HAP-1 (cell line): Measurements from ENCODE around the gene SV2C.
"Not testable (repeated sequence)": the region's sequence is repeated elsewhere in the genome, so short reads cannot be mapped to it uniquely, and the experiment has no call there.

Experiments
- DNase-seq, 2 experiments: peaks; one replicate each; pipeline ENCODE4 v3.0.0-alpha.2; 2016 to 2020; ENCODE audit warnings: low spot score in 2 of 2
- H3K27me3 ChIP-seq: fragments of 250-450 bp; sonication (Bioruptor Pico); 2 replicates; pipeline ENCODE4 v1.5.1; 2020; ENCODE audit warnings: low read depth, mild to moderate bottlenecking, moderate library complexity
- H3K36me3 ChIP-seq: fragments of 250-450 bp; sonication (Bioruptor Pico); replicated peaks from 2 replicates; pipeline ENCODE4 v1.5.1; 2020; ENCODE audit warnings: mild to moderate bottlenecking
- H3K4me1 ChIP-seq: fragments of 250-450 bp; sonication (Bioruptor Pico); 2 replicates; pipeline ENCODE4 v1.5.1; 2020; ENCODE audit warnings: mild to moderate bottlenecking
- H3K4me3 ChIP-seq: fragments of 250-450 bp; sonication (Bioruptor Pico); 2 replicates; pipeline ENCODE4 v1.5.1; 2020; ENCODE audit warnings: mild to moderate bottlenecking, moderate library complexity
- H3K9me3 ChIP-seq: fragments of 250-450 bp; sonication (Bioruptor Pico); 2 replicates; pipeline ENCODE4 v1.5.1; 2020; ENCODE audit warnings: mild to moderate bottlenecking, moderate library complexity
- in situ Hi-C: fragments of 300-500 bp; cut with MboI; formaldehyde crosslinking; loops from 3 replicates; pipeline ENCODE4 v1.14.3; 2020; ENCODE audit warnings: low sequenced_read_pairs, inconsistent platforms, mixed read lengths

Gene SV2C, protein sequence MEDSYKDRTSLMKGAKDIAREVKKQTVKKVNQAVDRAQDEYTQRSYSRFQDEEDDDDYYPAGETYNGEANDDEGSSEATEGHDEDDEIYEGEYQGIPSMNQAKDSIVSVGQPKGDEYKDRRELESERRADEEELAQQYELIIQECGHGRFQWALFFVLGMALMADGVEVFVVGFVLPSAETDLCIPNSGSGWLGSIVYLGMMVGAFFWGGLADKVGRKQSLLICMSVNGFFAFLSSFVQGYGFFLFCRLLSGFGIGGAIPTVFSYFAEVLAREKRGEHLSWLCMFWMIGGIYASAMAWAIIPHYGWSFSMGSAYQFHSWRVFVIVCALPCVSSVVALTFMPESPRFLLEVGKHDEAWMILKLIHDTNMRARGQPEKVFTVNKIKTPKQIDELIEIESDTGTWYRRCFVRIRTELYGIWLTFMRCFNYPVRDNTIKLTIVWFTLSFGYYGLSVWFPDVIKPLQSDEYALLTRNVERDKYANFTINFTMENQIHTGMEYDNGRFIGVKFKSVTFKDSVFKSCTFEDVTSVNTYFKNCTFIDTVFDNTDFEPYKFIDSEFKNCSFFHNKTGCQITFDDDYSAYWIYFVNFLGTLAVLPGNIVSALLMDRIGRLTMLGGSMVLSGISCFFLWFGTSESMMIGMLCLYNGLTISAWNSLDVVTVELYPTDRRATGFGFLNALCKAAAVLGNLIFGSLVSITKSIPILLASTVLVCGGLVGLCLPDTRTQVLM

DNA sequence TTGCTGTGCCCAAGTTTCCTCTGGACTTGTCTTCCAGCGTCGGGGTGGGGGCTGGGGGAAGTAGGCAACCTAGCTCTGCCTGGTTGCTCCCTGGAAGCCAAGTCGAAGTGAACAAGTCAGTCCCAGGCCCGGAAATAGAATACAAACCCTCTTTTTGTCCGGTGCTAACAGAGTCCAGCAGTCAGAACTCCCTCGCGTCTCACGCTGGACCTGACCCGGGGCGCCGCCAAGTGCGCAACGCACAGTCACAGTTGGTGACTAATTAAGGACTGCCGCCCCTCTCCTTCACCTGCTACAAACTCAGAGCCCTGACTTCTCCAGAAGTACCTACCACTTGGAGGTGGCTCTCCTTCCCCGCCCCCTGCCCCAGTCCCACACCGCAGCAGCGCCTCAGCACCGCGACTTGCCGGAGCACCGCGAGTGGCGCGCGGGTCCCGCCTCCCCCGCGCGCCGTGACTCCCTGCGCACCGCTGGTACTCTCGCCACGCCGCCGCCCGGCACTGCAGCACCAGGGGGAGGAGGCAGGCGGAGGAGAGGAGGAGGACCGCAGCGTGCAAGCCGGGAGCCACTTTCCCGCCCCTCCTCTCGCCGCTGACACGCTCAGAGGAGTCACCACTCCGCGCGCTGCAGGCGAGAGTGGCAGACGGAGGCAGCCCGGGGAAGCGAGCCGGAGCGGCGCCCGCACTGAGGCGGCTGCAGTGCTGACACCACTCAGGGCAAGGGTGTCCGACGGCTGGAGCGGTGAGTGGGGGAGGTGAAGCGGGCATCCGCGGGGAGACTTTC lies at the start of gene SV2C:
Gene SV2C (plus strand): TSS at position 612 of the 783 bp plus-strand sequence. CDS start 48,368 bp downstream, outside the sequence.
- Histone ChIP-seq H3K4me3 (no peak within 1 kb of the TSS), H3K36me3 (no peaks in the 10 kb centered on the region)
- DNase-seq, result no peak

DNA sequence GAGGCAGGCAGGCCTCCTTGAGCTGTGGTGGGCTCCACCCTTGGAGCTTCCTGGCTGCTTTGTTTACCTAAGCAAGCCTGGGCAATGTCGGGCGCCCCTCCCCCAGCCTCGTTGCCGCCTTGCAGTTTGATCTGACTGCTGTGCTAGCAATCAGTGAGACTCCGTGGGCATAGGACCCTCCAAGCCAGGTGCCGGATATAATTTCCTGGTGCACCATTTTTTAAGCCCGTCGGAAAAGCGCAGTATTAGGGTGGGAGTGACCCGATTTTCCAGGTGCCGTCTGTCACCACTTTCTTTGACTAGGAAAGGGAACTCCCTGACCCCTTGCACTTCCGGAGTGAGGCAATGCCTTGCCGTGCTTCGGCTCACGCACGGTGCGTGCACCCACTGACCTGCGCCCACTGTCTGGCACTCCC lies 45.4 kb upstream of the SV2C start:
- H3K9me3 ChIP-seq, H3K4me1 ChIP-seq, H3K36me3 ChIP-seq, in situ Hi-C loops, H3K27me3 ChIP-seq: not testable (repeated sequence)
- DNase-seq, result peak in 1 of 2 experiments; percentile 16
- H3K4me3 ChIP-seq, result 0 out of 2 replicates have a peak overlapping the region, but pooled peaks have one; percentile 5

More for the DNA sequence above, at the start of gene SV2C:
- Histone ChIP-seq H3K9me3 (no peaks in the 10 kb centered on the region), H3K4me1 (no peaks in the 10 kb centered on the region), H3K27me3 (peaks cover 45% of the 10 kb centered on the region)
- in situ Hi-C loops, result no loop called here

DNA sequence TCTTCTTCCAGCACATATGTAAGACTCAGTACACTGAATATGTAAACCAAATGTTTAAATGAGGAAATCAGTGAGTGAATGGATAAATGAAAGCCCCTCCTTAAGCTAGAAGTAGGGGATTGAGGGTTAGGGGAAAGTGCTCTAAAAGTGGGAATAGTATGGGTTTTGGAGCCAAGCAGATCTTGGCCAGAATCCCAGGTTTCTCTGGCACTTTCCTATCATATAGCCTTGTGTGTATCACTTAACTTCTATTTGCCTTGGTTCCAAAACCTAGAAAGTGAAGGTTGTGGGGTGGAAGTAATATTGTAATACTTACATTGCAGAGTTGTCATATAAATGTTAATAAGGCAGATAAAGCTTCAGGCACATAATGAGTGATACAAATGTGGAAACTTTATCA lies 45.0 kb upstream of the SV2C start:
- Histone ChIP-seq H3K4me3 (no peak overlapping the region), H3K27me3 (no peaks in the 10 kb centered on the region), H3K4me1 (no peaks in the 10 kb centered on the region), H3K9me3 (no peaks in the 10 kb centered on the region), H3K36me3 (no peaks in the 10 kb centered on the region)
- no peak for DNase-seq
- in situ Hi-C loops, result no loop called here

DNA sequence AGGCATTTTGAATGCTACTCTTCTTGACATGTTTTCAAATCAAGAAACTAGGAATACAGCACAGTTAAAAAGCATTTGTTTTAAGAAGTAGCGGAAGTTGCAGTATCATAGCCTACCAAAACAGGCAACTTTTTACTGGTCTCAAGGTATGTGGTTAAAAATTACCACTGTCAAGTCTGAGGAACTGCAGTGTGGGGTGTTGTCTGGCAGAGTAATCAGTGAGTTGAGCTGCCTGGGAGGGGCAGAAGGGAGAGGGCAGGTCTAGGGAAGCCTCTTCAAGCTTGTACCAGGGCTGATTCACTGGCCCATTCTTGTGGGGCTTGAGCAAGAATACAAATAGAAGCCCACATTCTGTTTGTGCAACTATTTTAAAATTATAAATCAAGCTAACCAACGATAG lies 42.4 kb upstream of the SV2C start:
- no peaks in the 10 kb centered on the region for H3K4me1 ChIP-seq
- no peaks in the 10 kb centered on the region for H3K9me3 ChIP-seq
- no peaks in the 10 kb centered on the region for H3K27me3 ChIP-seq
- in situ Hi-C loops, result no loop called here
- H3K36me3 ChIP-seq, result no peaks in the 10 kb centered on the region
- no peak overlapping the region for H3K4me3 ChIP-seq
- no peak for DNase-seq

DNA sequence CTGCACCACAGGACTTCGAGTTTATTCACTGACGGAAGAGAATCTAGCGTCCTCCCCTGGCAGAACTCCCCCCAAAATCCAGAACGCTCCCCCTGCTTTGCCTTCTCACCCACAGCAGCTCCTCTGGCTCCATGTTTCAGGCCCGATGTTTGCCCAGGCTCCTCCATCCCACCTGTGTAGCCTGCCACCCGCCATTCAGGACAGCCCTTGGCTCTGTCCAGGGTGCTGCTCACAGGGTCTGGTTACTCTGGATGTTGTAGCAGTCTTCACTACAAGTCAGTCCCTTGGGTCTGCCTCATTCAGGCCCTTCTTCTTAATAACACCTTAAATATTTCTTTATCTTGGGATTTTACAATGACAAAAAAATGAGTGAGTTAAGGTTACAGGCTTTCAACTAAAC lies 41.3 kb upstream of the SV2C start:
- Histone ChIP-seq H3K9me3 (no peaks in the 10 kb centered on the region), H3K27me3 (no peaks in the 10 kb centered on the region), H3K36me3 (no peaks in the 10 kb centered on the region), H3K4me3 (no peak overlapping the region), H3K4me1 (no peaks in the 10 kb centered on the region)
- peak in 1 of 2 experiments; percentile 26 for DNase-seq
- in situ Hi-C loops, result no loop called here

DNA sequence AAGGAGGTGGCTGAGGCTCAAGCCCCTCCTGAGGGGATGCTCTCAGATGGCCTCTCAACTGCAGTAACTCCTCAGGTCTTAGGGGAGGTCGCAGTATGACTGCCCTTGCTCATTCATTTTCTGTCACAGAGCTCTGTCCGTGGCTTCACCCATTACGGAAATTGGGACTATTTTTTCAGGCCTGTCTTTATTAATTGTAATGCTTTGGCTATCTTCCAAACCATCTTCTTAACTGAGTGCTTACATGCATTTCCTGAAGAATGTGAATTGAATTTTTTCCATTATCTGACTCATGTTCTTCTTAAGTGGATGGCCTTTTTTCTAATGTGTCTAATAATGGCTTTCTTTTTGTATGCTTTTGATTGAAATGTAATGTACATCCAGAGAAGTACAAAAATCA lies 36.4 kb upstream of the SV2C start:
- H3K4me3 ChIP-seq, result no peak overlapping the region
- H3K4me1 ChIP-seq, result no peaks in the 10 kb centered on the region
- in situ Hi-C loops, result no loop called here
- H3K27me3 ChIP-seq, result 0 out of 2 replicates have a peak, but pooled peaks cover 2% of the 10 kb centered on the region
- H3K9me3 ChIP-seq, result no peaks in the 10 kb centered on the region
- DNase-seq, result no peak
- H3K36me3 ChIP-seq, result no peaks in the 10 kb centered on the region

DNA sequence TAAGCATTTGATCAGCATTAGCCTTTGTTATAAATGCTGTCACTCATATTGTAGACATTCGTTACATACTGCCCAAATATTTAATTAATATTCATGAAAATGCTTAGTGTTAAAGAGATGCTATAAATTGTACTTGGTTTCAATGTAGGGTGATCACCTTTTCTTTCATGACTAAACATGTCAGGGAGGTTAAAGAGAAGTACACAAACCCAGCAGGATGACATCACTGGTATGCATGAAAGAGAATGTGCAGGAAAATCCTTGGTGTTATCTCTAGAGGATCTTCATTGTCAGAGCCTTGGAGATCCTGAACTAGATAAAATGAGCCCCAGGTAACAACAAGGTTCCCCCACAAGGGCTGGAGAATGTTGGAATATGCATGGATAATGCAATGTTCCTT lies 33.0 kb upstream of the SV2C start:
- no peak for DNase-seq
- no peaks in the 10 kb centered on the region for H3K4me1 ChIP-seq
- 0 out of 2 replicates have a peak, but pooled peaks cover 2% of the 10 kb centered on the region for H3K27me3 ChIP-seq
- in situ Hi-C loops, result no loop called here
- no peaks in the 10 kb centered on the region for H3K36me3 ChIP-seq
- H3K4me3 ChIP-seq, result no peak overlapping the region
- no peaks in the 10 kb centered on the region for H3K9me3 ChIP-seq

DNA sequence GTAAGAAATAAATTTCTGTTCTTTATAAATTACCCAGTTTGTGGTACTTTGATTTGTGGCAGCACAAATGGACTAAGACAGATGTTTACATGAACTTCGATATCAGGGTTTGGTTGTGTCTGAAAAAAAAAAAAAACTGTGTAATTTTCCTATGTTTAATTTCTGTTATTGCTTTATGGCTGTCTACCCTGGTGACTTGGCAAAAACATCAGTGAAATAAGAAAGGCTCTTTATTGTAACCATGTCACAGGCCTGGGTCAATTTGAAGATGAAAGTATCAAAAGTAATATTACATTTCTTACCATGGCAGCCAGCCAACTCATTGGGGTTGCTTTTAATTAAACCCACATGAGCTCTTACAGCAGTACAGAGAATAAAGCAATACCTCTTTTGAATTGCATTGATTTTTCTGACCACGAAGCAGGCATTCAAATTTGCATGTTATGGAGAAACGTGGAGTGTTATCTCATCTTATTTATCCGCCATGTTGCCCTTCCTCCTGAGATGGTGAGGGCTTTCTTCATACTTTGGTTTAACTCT lies 20.6 kb upstream of the SV2C start:
- in situ Hi-C loops, result no loop called here
- H3K4me1 ChIP-seq, result no peaks in the 10 kb centered on the region
- no peaks in the 10 kb centered on the region for H3K36me3 ChIP-seq
- H3K27me3 ChIP-seq, result no peaks in the 10 kb centered on the region
- no peak overlapping the region for H3K4me3 ChIP-seq
- no peaks in the 10 kb centered on the region for H3K9me3 ChIP-seq
- no peak for DNase-seq

DNA sequence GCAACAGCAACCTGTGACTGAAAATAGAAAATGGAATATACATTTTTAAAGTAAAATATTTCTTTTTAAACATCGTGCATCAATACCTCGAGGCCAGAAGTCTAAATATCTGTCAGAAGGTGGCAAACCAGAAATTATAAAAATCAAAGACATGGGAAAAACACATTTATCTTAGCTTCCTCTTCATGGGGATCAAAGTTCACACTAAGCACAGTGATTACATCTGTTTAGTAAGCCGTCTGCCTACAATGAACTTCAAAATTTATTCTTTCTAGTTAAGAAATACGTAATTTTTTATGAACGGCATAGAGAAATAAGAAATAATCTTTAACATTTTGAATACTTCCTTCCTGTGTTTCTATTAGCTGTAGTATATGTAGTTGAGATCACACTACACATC lies 17.9 kb upstream of the SV2C start:
- no peaks in the 10 kb centered on the region for H3K27me3 ChIP-seq
- no peak for DNase-seq
- H3K4me3 ChIP-seq, result no peak overlapping the region
- in situ Hi-C loops, result no loop called here
- H3K4me1 ChIP-seq, result no peaks in the 10 kb centered on the region
- no peaks in the 10 kb centered on the region for H3K9me3 ChIP-seq
- H3K36me3 ChIP-seq, result no peaks in the 10 kb centered on the region

DNA sequence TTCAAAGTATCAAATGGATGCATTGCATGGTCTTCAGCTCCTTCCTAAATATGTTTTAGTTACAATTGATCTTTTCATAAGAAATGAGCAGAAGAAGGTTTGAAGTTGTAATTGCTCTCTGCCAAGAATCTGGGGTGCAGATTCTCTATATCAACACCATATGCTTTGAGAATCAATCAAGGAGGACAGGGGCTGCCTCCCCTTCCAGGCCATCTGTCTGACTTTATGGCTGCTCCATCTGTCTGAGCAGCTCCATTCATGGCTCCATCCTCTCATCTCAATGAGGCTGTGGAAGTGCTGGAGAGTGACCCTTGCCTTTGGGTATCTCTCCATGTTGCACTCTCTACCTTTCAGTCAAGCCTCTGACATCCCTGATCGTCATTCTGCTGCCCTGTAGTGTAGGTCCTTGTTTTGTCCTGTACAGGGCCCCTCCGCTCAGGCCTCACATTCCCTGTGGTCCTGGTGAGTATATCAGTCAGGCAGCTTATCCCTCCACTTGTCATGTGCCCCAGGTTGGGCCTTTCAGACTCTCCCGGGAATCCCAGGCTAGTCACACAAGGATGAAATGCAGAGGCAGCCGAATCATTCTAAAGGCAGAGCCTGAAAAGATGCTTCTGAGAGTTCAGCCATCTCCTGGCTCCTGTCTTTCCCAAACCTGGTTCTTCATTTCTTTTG lies 14.0 kb upstream of the SV2C start:
- in situ Hi-C loops, result no loop called here
- no peak overlapping the region for H3K4me3 ChIP-seq

DNA sequence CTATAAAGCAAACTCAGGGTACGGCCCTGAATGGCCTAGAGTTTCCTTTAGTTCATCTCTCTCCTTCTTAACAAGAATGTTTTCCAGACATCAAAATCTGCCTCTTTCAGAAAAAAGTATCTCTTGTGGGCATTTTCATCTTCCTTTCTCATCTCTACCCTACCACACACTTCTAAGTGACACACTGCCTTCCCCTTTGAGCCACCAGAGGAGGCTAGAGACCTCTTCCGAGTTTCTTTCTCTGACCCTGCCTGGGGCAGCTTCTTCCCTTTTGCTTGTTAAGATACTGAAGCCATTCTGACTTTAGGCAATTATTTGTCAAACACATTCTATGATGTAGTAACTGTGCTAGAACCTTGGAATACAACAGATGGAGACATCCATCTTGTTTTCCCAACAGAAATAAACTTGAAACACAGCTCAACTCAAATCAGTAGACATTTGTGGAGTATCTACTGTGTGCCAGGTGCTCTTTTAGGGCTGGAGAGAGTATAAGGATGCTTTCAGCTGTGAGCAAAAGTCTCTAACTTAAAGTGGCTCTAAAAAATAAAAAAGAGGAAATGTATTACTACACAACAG lies 8.6 kb upstream of the SV2C start:
- H3K4me3 ChIP-seq, result no peak overlapping the region
- H3K36me3 ChIP-seq, result no peaks in the 10 kb centered on the region
- H3K4me1 ChIP-seq, result no peaks in the 10 kb centered on the region
- peak in 1 of 2 experiments; percentile 18 for DNase-seq
- in situ Hi-C loops, result no loop called here
- H3K27me3 ChIP-seq, result peaks cover 17% of the 10 kb centered on the region
- no peaks in the 10 kb centered on the region for H3K9me3 ChIP-seq

More for the DNA sequence above, 14.0 kb upstream of the SV2C start:
- Histone ChIP-seq H3K4me1 (no peaks in the 10 kb centered on the region), H3K9me3 (no peaks in the 10 kb centered on the region), H3K36me3 (no peaks in the 10 kb centered on the region), H3K27me3 (peaks cover 11% of the 10 kb centered on the region; the same call in 1 of the 2 replicates)
- no peak for DNase-seq

DNA sequence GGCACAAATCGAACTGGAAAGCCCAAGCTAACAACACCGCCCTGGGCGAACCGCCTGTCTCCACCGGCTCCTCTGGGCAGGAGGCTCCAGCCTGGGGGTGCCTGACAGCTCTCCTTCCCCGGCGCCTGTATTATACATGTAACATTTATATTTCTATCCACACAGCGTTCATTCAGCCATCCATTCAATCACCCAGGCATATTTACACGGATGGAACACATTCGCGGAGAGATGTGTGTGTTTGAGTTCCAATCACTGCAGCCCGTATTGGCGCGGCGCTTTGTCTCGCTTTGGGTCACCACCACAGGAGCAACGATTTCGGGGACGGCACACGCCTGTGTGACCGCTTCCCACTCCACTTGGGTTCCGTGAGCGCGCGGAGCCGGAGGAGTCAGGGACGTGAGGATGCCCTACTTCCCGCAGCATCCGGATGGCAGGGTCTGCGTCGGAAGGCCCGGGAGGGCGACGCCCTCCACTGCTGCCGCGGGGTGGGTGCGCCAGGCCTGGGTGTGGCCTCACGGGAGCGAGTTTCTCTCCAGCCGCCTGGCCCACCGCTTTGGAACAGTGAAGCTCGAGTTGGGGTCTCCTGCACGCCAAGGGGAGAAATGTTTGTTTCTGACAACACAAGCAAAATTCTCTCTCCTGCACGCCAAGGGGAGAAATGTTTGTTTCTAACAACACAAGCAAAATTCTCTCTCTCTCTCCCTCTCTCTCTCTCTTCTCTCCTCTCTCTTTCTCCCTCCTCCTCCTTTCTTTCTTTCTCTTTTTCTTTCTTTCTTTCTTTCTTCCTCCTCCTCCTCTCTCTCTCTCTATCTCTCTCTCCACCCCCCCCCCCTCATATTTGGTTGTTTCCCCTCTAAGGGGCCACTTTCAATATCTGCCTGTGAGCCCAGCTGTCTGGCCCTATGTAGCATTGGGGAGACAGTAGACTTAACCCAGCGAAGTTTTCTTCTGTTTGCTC lies 1.1 kb upstream of the SV2C start:
- Histone ChIP-seq H3K4me3 (no peak overlapping the region), H3K4me1 (no peaks in the 10 kb centered on the region), H3K9me3 (no peaks in the 10 kb centered on the region), H3K36me3 (no peaks in the 10 kb centered on the region), H3K27me3 (peaks cover 45% of the 10 kb centered on the region)
- no peak for DNase-seq
- in situ Hi-C loops, result no loop called here
